ENCODE data around the gene TPM4. TPM values are rescaled to one million over a fixed set of nuclear protein-coding genes. Genes with fewer than 3 reads are reported as not detected.

The TPM4 gene
- total RNA-seq, 1 experiment from 2014 or later = 1,019 TPM

GRCh38 chr19:16041991-16042386 lies 34.3 kb upstream of the TPM4 start:
- no peak for DNase-seq (ENCODE audit: low spot score)

GRCh38 chr19:16042533-16043085 lies 33.7 kb upstream of the TPM4 start:
- DNase-seq (ENCODE audit: low spot score) = no peak

GRCh38 chr19:16043156-16043757 lies 33.0 kb upstream of the TPM4 start:
- DNase-seq (ENCODE audit: low spot score) = no peak

GRCh38 chr19:16044746-16045145 lies 31.5 kb upstream of the TPM4 start:
- DNase-seq (ENCODE audit: low spot score) = no peak

- DNase-seq (ENCODE audit: low spot score) = no peak
Measured at GRCh38 chr19:16045171-16045570, 31.1 kb upstream of the TPM4 start.

GRCh38 chr19:16045893-16046292 lies 30.4 kb upstream of the TPM4 start:
- no peak for DNase-seq (ENCODE audit: low spot score)

GRCh38 chr19:16048583-16048982 lies 27.7 kb upstream of the TPM4 start:
- DNase-seq (ENCODE audit: low spot score) = no peak

GRCh38 chr19:16051254-16052025 lies 24.9 kb upstream of the TPM4 start:
- DNase-seq (ENCODE audit: low spot score) = no peak

GRCh38 chr19:16052353-16052752 lies 23.9 kb upstream of the TPM4 start:
- no peak for DNase-seq (ENCODE audit: low spot score)

- DNase-seq (ENCODE audit: low spot score) = no peak
Measured at GRCh38 chr19:16057062-16057461, 19.2 kb upstream of the TPM4 start.

- DNase-seq (ENCODE audit: low spot score) = no peak
Measured at GRCh38 chr19:16060294-16060693, 16.0 kb upstream of the TPM4 start.

- DNase-seq (ENCODE audit: low spot score) = no peak
Measured at GRCh38 chr19:16061943-16062342, 14.4 kb upstream of the TPM4 start.

GRCh38 chr19:16062789-16063188 lies 13.5 kb upstream of the TPM4 start:
- peak; percentile 73 for DNase-seq (ENCODE audit: low spot score)

GRCh38 chr19:16064209-16064889 lies 11.9 kb upstream of the TPM4 start:
- DNase-seq (ENCODE audit: low spot score) = no peak

- DNase-seq (ENCODE audit: low spot score) = peak; percentile 84
Measured at GRCh38 chr19:16066611-16067104, 9.6 kb upstream of the TPM4 start.

GRCh38 chr19:16067205-16067938 lies 8.9 kb upstream of the TPM4 start:
- DNase-seq (ENCODE audit: low spot score) = peak; percentile 90

GRCh38 chr19:16068696-16069259 lies 7.5 kb upstream of the TPM4 start:
- no peak for DNase-seq (ENCODE audit: low spot score)

GRCh38 chr19:16069813-16070365 lies 6.4 kb upstream of the TPM4 start:
- peak; percentile 9 for DNase-seq (ENCODE audit: low spot score)

GRCh38 chr19:16070366-16070990 lies 5.8 kb upstream of the TPM4 start:
- DNase-seq (ENCODE audit: low spot score) = peak; percentile 85

GRCh38 chr19:16071072-16071691 lies 5.1 kb upstream of the TPM4 start:
- DNase-seq (ENCODE audit: low spot score) = no peak

Data from H4 (cell line).